BLaER1 treated with 17β-estradiol and CSF1 and Interleukin-3, amounts not matched to agents 10 nM and 100 nM (cell line): ENCODE results near the gene DMXL2.
A peak's percentile ranks its signal among the peaks of the same experiment; 100 is the strongest.

ENCODE experiments used
- H3K27ac ChIP-seq, 11 experiments: shearing (Covaris generic); formaldehyde crosslinking; 2 replicates each; pipeline ENCODE4 v1.8.1; 2022
- H3K27me3 ChIP-seq, 11 experiments: shearing (Covaris generic); formaldehyde crosslinking; 2 replicates each; pipeline ENCODE4 v1.8.1; 2022
- H3K36me3 ChIP-seq, 11 experiments: shearing (Covaris generic); formaldehyde crosslinking; 2 replicates each; pipeline ENCODE4 v1.8.1; 2022
- H3K4me1 ChIP-seq, 10 experiments: shearing (Covaris generic); formaldehyde crosslinking; 2 replicates each; pipeline ENCODE4 v1.8.1; 2022
- H3K4me2 ChIP-seq, 11 experiments: shearing (Covaris generic); formaldehyde crosslinking; 2 replicates each; pipeline ENCODE4 v1.8.1; 2022
- H3K4me3 ChIP-seq, 10 experiments: shearing (Covaris generic); formaldehyde crosslinking; 2 replicates each; pipeline ENCODE4 v1.8.1; 2022
- H3K9ac ChIP-seq, 11 experiments: shearing (Covaris generic); formaldehyde crosslinking; 2 replicates each; pipeline ENCODE4 v1.8.1; 2022
- H3K9me3 ChIP-seq, 11 experiments: shearing (Covaris generic); formaldehyde crosslinking; replicated peaks in 1 of 11; 2 replicates each; pipeline ENCODE4 v1.8.1; 2022
- H4K20me1 ChIP-seq, 11 experiments: shearing (Covaris generic); formaldehyde crosslinking; 2 replicates each; pipeline ENCODE4 v1.8.1; 2022
- Cebpa-rat ChIP-seq, 11 experiments: shearing (Covaris generic); IDR thresholded peaks; 2 replicates each; pipeline ENCODE4 v1.8.1; 2022

The DMXL2 gene

DNA sequence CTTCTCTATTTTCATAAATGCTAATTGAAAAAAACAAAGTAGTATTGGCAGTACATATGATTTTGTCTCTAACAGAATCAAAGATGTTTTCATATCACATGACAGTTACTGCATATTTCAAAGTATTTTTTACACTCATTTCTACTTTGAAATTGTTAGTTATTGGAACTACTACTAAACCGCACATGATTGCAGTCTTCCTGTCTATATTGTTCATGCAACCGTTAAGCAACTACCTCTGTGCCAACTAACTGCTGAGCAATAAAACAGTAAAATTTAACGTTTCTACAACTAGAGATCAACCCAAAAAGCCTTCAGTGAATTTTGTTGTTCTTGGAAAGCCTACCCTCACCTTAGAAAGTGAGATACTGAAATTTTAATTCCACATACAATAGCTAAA is 64.2 kb downstream of the DMXL2 start:
- Histone ChIP-seq H3K36me3 (peaks cover 0 to 99% (median 0%) of the 10 kb centered on the region in 11 experiments; a peak in 7 of 22 replicates), H3K4me3 (no peak overlapping the region), H3K9ac (no peak overlapping the region), H3K4me1 (no peaks in the 10 kb centered on the region), H3K4me2 (no peak overlapping the region), H3K27ac (no peak overlapping the region), H3K27me3 (no peaks in the 10 kb centered on the region), H4K20me1 (peaks cover 0 to 61% (median 0%) of the 10 kb centered on the region in 11 experiments; a peak in 3 of 22 replicates), H3K9me3 (no peaks in the 10 kb centered on the region)
- TF ChIP-seq Cebpa-rat (IDR thresholded peaks at IDR 0.05): no peak

DNA sequence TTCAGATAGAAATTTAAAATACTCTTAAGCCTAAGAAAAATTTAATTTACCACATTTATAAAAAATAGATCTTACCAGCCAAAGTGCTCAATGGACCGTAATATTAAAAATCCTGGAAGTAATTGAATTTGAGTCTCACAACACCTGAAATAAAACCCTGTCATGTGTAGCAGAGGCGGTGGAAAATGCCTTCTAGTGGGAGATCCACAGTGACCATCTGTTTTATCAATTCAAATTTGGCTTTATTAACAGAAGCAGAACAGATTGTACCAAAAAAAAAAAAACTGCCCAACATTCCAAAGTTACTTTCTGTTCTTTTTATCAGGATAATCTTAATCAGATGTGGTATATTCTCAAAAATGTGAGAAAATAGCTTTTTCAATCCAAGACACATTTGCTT is 71.7 kb downstream of the DMXL2 start:
- H3K4me1 ChIP-seq: peaks cover 0 to 8% (median 0%) of the 10 kb centered on the region in 10 experiments; a peak in 2 of 20 replicates
- no peak overlapping the region for H3K4me3 ChIP-seq
- H4K20me1 ChIP-seq: peaks cover 0 to 72% (median 0%) of the 10 kb centered on the region in 11 experiments; a peak in 3 of 22 replicates
- H3K36me3 ChIP-seq: peaks cover 0 to 87% (median 0%) of the 10 kb centered on the region in 11 experiments; a peak in 4 of 22 replicates
- TF ChIP-seq Cebpa-rat (IDR thresholded peaks at IDR 0.05): no peak
- no peaks in the 10 kb centered on the region for H3K9me3 ChIP-seq
- no peak overlapping the region for H3K9ac ChIP-seq
- no peak overlapping the region for H3K27ac ChIP-seq
- no peaks in the 10 kb centered on the region for H3K27me3 ChIP-seq
- H3K4me2 ChIP-seq: no peak overlapping the region

DNA sequence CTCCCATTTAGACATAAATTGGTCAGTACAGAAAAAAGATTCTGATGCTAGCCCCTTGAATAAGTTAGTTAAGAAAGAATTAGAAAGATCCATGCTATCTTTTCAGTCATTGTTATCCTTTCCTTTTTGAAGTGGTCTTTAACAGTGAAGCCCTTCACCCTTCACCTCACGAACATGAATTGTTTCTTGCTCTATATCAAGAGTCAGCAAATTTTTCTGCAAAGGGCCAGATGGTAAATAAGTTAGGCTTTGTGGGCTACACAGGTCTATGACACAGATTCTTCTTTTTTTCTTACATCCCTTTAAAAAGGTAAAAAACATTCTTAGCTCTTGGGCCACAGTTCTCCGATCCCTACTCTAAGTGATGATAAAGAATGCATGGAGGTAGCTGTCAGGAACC is 74.9 kb downstream of the DMXL2 start:
- Histone ChIP-seq H3K4me3 (no peak overlapping the region), H3K9me3 (no peaks in the 10 kb centered on the region), H3K4me2 (no peak overlapping the region), H3K4me1 (peaks cover 0 to 8% (median 0%) of the 10 kb centered on the region in 10 experiments; a peak in 2 of 20 replicates), H3K9ac (no peak overlapping the region), H3K27ac (no peak overlapping the region), H4K20me1 (peaks cover 0 to 77% (median 0%) of the 10 kb centered on the region in 11 experiments; a peak in 3 of 22 replicates), H3K27me3 (no peaks in the 10 kb centered on the region), H3K36me3 (peaks cover 0 to 78% (median 0%) of the 10 kb centered on the region in 11 experiments; a peak in 6 of 22 replicates)
- no peak for TF ChIP-seq Cebpa-rat (IDR thresholded peaks at IDR 0.05)

DNA sequence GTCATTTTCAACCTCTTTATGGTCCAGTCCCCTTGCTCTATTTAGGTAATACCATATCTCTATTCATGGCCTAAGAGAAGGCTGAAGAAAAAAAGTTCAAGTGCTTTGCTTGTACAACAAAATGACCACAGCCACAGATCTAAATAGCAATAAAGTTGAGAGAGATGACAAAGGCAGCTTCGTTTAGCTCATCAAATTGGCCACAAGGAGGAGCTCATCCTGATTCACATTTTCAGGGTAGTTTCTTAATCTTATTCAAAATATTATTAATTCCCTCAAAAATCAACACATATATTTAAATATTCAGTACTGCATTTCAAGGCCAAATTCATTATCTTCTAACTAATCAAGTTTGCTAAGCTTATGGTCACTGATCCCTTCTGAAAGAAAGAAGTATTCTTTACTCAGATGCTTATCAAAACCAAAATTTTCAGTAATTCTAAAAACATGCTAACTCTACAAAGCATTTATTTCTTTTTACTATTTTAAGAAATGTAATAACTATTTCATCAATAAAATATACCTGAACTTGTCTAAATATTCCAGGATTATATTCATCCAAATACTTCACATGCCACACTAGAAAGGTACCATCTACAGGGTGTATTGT is 85.5 kb downstream of the DMXL2 start:
- Histone ChIP-seq H4K20me1 (peaks cover 0 to 43% (median 0%) of the 10 kb centered on the region in 11 experiments; a peak in 3 of 22 replicates), H3K27me3 (no peaks in the 10 kb centered on the region), H3K9ac (no peak overlapping the region), H3K4me3 (no peak overlapping the region), H3K4me1 (no peaks in the 10 kb centered on the region), H3K9me3 (peaks cover 0 to 4% (median under 1%) of the 10 kb centered on the region in 11 experiments; a peak in 9 of 22 replicates), H3K27ac (no peak overlapping the region), H3K36me3 (peaks cover 0 to 95% (median 2%) of the 10 kb centered on the region in 11 experiments; a peak in 8 of 22 replicates), H3K4me2 (no peak overlapping the region)
- no peak for TF ChIP-seq Cebpa-rat (IDR thresholded peaks at IDR 0.05)

DNA sequence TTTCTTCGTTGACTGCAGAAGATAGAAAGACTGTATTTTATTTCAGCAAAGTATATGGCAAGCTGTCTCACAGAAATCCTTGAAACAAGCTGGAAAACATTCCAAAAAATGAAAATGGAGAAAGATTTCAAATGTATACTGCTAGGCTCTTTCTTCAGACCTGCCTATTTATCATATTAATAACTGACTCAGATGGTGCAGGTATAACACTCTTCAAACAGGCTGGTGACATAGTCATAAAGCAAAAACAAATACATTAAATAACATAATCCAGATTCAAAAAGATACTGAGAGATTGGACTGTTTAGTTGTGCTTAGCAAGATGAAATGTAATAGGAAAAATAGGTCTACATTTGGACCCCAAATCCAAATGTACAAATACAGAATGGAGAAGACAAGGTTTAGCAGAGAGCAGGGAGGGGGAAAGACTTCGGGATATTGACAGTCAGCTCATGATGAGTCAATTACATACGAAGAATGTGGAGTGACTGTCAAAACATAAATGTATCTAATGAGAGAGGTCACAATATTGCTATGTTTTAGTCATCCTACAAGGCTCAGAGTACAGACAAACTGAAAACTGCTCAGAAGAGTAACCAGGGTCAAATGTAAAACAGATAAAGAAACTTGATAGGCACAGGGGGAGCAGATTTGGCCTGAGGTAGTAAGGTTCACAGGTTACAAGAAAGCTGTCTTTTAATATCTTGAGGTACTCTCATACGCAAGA is 88.7 kb downstream of the DMXL2 start:
- H3K9me3 ChIP-seq: peaks cover 2 to 25% (median 22%) of the 10 kb centered on the region in 11 experiments; a peak in 19 of 22 replicates
- peaks cover 0 to 48% (median 0%) of the 10 kb centered on the region in 11 experiments; a peak in 3 of 22 replicates for H4K20me1 ChIP-seq
- no peak for TF ChIP-seq Cebpa-rat (IDR thresholded peaks at IDR 0.05)
- H3K4me2 ChIP-seq: no peak overlapping the region
- H3K27ac ChIP-seq: no peak overlapping the region
- H3K9ac ChIP-seq: no peak overlapping the region
- H3K4me1 ChIP-seq: peaks cover 0 to 13% (median 0%) of the 10 kb centered on the region in 10 experiments; a peak in 4 of 20 replicates
- H3K36me3 ChIP-seq: peaks cover 0 to 96% (median 7%) of the 10 kb centered on the region in 11 experiments; a peak in 9 of 22 replicates
- no peak overlapping the region for H3K4me3 ChIP-seq
- H3K27me3 ChIP-seq: no peaks in the 10 kb centered on the region

DNA sequence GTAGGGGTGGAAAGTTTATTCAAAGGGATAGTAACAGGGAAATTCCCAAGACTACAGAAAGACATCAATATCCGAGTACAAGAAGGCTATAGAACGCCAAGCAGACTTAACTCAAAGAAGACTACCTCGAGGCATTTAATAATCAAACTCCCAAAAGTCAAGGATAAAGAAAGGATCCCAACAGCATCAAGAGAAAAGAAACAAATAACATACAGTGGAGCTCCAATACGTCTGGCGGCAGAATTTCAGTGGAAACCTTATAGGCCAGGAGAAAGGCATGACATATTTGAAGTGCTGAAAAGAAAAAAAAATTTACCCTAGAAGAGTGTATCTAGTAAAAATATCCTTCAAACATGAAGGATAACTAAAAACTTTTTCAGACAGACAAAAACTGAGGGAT is 95.6 kb downstream of the DMXL2 start:
- Histone ChIP-seq H4K20me1 (peaks cover 0 to 85% (median 0%) of the 10 kb centered on the region in 11 experiments; a peak in 3 of 22 replicates), H3K4me2 (no peak overlapping the region), H3K4me3 (no peak overlapping the region), H3K27ac (no peak overlapping the region), H3K27me3 (no peaks in the 10 kb centered on the region), H3K9ac (no peak overlapping the region), H3K4me1 (peaks cover 0 to 21% (median 0%) of the 10 kb centered on the region in 10 experiments; a peak in 4 of 20 replicates), H3K9me3 (peaks cover 24 to 44% (median 36%) of the 10 kb centered on the region in 11 experiments), H3K36me3 (peaks cover 7 to 96% (median 21%) of the 10 kb centered on the region in 11 experiments; a peak in 16 of 22 replicates)
- TF ChIP-seq Cebpa-rat (IDR thresholded peaks at IDR 0.05): no peak

DNA sequence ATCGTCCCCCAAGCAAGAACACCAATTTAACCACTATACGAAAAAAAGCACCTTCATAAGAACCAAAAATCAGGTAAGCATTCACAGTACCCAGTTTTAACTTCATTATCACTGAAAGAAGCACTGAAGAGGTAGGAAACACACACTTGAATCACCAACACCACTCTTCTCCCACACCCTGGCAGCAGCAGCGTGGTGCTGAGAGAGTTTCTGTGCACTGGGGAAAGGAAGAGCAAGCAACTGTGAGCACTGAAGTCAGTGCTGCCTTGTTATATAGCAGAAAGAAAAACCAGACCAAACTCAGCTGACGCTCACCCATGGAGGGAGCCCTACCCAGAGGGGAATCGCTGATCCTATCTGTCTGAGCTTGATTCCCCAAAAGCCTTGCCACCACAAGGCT is 98.2 kb downstream of the DMXL2 start:
- Histone ChIP-seq H4K20me1 (peaks cover 0 to 92% (median 0%) of the 10 kb centered on the region in 11 experiments; a peak in 3 of 22 replicates), H3K36me3 (peaks cover 4 to 96% (median 17%) of the 10 kb centered on the region in 11 experiments; a peak in 16 of 22 replicates), H3K9me3 (peaks cover 13 to 25% (median 21%) of the 10 kb centered on the region in 11 experiments), H3K4me3 (no peak overlapping the region), H3K4me2 (no peak overlapping the region), H3K27me3 (no peaks in the 10 kb centered on the region), H3K4me1 (peaks cover 0 to 13% (median 0%) of the 10 kb centered on the region in 10 experiments; a peak in 4 of 20 replicates), H3K27ac (no peak overlapping the region), H3K9ac (no peak overlapping the region)
- no peak for TF ChIP-seq Cebpa-rat (IDR thresholded peaks at IDR 0.05)

DNA sequence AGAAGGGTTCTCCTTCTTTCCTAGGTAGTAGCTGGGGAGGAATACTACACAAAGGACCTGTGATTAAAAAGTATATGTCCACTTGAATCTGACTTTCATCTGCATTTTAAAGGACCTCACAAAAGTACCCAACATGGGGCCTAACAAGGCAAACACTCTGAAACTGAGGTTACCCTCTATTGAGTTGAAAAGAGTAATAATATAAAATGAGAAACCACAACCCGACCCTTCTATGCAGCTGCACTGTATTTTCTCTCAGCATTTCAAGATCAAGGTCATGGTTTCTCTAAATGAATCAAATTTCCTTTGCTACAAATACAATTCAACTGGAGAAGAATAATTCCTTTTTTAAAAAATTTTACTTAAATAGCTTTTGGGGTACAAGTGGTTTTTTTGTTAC is 106.3 kb downstream of the DMXL2 start:
- TF ChIP-seq Cebpa-rat (IDR thresholded peaks at IDR 0.05): no peak
- peaks cover 0 to 98% (median 0%) of the 10 kb centered on the region in 11 experiments; a peak in 7 of 22 replicates for H3K36me3 ChIP-seq
- peaks cover 0 to 12% (median 0%) of the 10 kb centered on the region in 11 experiments; a peak in 4 of 22 replicates for H3K9me3 ChIP-seq
- no peaks in the 10 kb centered on the region for H3K27me3 ChIP-seq
- no peak overlapping the region for H3K4me3 ChIP-seq
- no peaks in the 10 kb centered on the region for H3K4me1 ChIP-seq
- H3K4me2 ChIP-seq: no peak overlapping the region
- H3K9ac ChIP-seq: no peak overlapping the region
- H4K20me1 ChIP-seq: peaks cover 0 to 85% (median 0%) of the 10 kb centered on the region in 11 experiments; a peak in 3 of 22 replicates
- no peak overlapping the region for H3K27ac ChIP-seq

DNA sequence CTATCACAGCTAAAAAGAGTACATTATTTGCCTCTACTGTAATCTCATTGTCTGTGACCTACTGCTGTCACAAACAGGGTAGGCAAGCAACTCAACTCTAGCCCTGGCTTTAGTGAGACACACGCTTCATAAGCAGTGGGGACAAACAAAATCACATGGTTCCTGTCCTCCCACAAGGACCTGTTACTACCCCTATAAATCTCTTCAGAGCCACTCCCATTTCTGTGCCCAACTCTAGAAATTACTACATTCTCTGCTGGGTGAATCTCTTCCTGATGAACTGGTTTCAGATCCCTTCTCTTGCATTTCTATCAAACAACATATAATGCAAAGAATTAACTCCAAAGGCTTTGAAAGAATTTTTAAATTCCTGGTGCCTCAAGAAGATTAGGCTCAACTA is 117.3 kb downstream of the DMXL2 start:
- Histone ChIP-seq H3K9me3 (0 out of 22 replicates have a peak, but pooled peaks cover 0 to 2% (median 0%) of the 10 kb centered on the region in 11 experiments), H3K4me1 (peaks cover 0 to 12% (median 0%) of the 10 kb centered on the region in 10 experiments; a peak in 1 of 20 replicates), H3K4me2 (0 out of 22 replicates have a peak overlapping the region, but pooled peaks of 1 of the 11 experiments have one; percentile 19), H3K9ac (no peak overlapping the region), H3K27me3 (no peaks in the 10 kb centered on the region), H3K4me3 (no peak overlapping the region), H4K20me1 (peaks cover 0 to 80% (median 0%) of the 10 kb centered on the region in 11 experiments; a peak in 4 of 22 replicates), H3K36me3 (peaks cover 0 to 98% (median 7%) of the 10 kb centered on the region in 11 experiments; a peak in 11 of 22 replicates), H3K27ac (no peak overlapping the region)
- no peak for TF ChIP-seq Cebpa-rat (IDR thresholded peaks at IDR 0.05)
